NB4 (cell line): ENCODE measurements around the gene DENND4A.
"Not testable (repeated sequence)": the region's sequence is repeated elsewhere in the genome, so short reads cannot be mapped to it uniquely, and the experiment has no call there.

Experiments used
- DNase-seq: peaks from one replicate; pipeline ENCODE4 v3.0.0; 2010; ENCODE audit warnings: low read depth
- H3K4me3 ChIP-seq: one replicate; pipeline ENCODE4 v1.5.1; 2011; ENCODE audit warnings: mild to moderate bottlenecking, low read depth, low read length, moderate library complexity
- MYC ChIP-seq: IDR thresholded peaks from 2 replicates; pipeline ENCODE4 v1.6.1; 2011; ENCODE audit warnings: low read depth, low read length
- POLR2A ChIP-seq: IDR thresholded peaks from 2 replicates; pipeline ENCODE4 v1.6.1; 2011; ENCODE audit warnings: mild to moderate bottlenecking; ENCODE audit not compliant: insufficient read length; ENCODE audit errors: extremely low read depth
- TF ChIP-seq, protein P1 (sequence below): IDR thresholded peaks from 2 replicates; pipeline ENCODE4 v1.6.1; 2011; ENCODE audit warnings: low read depth, low read length
- TF ChIP-seq, protein P2 (sequence below): IDR thresholded peaks from one replicate; pipeline ENCODE4 v1.5.1; 2012; ENCODE audit warnings: low read depth, low read length

Gene DENND4A

DNA sequence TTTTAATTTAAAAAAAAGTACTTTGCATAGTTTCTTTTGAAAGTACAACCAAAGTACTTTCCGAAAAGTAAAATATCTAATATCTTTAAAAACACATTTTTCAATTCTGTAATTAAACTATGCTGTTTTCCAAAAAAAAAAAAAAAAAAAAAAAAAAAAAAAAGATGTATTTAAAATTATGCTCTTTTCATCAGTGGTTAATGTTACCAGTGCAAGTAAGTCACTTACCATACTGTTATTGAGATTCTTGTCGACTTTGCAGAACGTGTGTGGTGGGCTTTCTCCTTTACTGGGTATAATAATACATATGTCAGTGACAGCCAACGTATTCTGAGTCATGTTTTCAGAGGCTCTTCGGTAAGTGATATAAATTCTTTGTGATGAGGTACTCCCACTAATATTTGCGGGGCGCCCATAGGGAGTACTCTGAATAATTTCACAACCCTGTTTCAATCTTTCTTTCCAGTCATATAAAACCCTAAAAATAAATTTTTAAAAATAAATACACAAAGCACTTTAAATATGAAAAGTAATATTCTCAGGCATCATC lies 39.9 kb downstream of the DENND4A start:
- DNase-seq: no peak
- TF ChIP-seq, protein P1, sequence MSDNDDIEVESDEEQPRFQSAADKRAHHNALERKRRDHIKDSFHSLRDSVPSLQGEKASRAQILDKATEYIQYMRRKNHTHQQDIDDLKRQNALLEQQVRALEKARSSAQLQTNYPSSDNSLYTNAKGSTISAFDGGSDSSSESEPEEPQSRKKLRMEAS: no peak
- no peak for TF ChIP-seq POLR2A
- TF ChIP-seq, protein P2, sequence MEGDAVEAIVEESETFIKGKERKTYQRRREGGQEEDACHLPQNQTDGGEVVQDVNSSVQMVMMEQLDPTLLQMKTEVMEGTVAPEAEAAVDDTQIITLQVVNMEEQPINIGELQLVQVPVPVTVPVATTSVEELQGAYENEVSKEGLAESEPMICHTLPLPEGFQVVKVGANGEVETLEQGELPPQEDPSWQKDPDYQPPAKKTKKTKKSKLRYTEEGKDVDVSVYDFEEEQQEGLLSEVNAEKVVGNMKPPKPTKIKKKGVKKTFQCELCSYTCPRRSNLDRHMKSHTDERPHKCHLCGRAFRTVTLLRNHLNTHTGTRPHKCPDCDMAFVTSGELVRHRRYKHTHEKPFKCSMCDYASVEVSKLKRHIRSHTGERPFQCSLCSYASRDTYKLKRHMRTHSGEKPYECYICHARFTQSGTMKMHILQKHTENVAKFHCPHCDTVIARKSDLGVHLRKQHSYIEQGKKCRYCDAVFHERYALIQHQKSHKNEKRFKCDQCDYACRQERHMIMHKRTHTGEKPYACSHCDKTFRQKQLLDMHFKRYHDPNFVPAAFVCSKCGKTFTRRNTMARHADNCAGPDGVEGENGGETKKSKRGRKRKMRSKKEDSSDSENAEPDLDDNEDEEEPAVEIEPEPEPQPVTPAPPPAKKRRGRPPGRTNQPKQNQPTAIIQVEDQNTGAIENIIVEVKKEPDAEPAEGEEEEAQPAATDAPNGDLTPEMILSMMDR: no peak
- no peak for TF ChIP-seq MYC
- H3K4me3 ChIP-seq: no peak overlapping the region

DNA sequence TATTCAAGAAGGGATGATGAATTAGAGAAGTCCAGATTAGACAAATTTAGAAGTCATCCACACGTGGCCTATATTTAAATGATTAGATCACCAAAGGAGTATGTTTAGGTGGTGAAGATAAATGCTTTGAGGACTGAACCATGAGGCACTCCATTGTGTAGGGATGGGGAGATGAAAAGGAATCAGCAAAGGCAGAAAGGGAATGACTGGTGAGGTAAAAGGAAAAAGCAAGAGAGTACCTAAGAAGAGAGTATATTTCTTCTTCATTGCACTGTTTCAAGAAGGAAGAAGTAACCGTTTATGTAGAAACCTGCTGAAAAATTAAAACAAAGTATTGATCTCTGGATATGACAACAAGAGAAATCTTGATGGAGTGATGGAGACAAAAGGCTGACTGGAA lies 40.7 kb downstream of the DENND4A start:
- TF ChIP-seq, protein P1: no peak
- TF ChIP-seq MYC (no peak), POLR2A (no peak)
- TF ChIP-seq, protein P2: no peak
- H3K4me3 ChIP-seq: no peak overlapping the region
- DNase-seq: no peak

DNA sequence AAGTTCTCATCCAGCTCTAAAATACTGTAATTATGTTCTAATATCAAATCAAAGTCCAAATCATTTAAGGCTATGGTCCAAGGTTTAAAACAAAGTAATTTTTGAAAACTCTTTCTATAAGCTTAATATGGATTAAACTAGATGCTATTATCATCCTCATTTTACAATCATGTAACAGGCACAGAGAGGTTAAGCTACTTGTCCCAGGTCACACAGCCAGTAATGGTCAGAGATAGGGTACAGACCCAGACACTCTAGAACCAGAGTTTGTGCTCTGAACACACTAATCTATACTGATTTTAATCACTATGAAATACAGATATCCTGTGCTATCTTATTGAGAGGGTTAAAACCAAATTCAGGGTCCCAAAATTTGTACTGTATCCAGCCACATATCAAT lies 44.8 kb downstream of the DENND4A start:
- TF ChIP-seq, protein P2: no peak
- TF ChIP-seq POLR2A (no peak), MYC (no peak)
- TF ChIP-seq, protein P1: no peak
- no peak for DNase-seq
- H3K4me3 ChIP-seq: no peak overlapping the region

DNA sequence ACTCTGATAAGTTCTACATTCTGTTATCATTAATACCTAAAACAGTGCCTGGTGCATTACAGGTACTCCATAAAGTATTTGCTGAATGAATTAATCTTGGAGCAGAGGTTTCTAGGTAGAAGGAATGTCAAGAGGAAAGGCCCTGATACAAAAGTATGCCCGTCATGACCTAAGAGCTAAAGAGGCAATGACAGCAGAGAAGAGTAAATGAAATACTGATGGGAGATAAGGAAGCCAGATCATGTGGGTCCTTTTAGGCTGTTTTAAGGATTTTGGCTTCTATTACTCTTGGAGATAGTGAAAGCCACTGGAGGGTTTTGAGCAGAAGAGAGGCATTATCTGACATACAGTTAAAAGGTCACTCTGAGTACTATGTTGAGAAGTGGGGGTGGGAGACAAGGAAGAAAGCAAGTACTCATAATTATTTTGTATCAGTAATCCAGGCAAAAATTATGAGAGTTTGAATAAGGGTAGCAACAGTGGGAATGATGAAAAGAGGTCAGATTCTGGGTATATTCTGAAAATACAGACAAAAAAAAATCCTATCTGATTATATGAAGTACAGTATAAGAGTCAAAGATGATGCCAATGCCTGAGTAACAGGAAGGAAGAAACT lies 48.3 kb downstream of the DENND4A start:
- no peak overlapping the region for H3K4me3 ChIP-seq
- no peak for TF ChIP-seq POLR2A
- TF ChIP-seq, protein P1: no peak
- TF ChIP-seq MYC: no peak
- TF ChIP-seq, protein P2: no peak
- no peak for DNase-seq

DNA sequence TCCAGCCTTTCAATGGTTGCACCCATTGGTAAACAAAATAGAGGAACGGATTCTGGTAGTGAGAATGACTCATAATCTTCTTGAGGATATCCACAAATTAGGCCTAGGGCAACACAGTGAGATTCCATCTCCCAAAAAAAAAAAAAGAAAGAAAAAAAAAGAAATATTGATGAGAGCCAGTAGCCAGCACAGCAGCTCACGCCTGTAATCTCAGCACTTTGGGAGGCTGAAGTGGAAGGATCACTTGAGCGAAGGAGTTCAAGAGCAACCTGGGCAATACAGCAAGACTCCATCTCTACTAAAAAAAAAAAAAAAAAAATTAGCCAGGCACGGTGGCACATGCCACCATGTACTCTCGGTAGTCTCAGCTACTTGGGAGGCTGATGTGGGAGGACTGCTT lies 51.9 kb downstream of the DENND4A start:
- TF ChIP-seq, protein P2: no peak
- TF ChIP-seq MYC (no peak), POLR2A (no peak)
- TF ChIP-seq, protein P1: no peak
- DNase-seq: no peak
- H3K4me3 ChIP-seq: no peak overlapping the region

DNA sequence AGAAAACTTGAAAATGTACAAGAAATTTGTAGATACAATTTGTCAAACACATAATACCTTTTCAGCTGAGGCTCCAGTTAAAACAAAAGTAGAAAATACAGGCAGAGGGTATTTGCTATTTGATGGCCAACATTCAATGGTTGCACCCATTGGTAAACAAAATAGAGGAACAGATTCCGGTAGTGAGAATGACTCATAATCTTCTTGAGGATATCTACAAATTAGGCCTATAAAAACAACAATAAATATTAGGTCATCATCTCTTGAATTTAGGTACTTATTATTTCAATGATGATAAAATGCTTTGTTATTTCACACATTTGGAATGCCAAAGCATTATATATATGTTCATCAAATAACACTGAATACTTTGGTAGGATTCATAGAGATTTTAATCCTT lies 53.4 kb downstream of the DENND4A start:
- no peak overlapping the region for H3K4me3 ChIP-seq
- no peak for TF ChIP-seq MYC
- TF ChIP-seq, protein P2: no peak
- TF ChIP-seq POLR2A: no peak
- TF ChIP-seq, protein P1: no peak
- DNase-seq: no peak

DNA sequence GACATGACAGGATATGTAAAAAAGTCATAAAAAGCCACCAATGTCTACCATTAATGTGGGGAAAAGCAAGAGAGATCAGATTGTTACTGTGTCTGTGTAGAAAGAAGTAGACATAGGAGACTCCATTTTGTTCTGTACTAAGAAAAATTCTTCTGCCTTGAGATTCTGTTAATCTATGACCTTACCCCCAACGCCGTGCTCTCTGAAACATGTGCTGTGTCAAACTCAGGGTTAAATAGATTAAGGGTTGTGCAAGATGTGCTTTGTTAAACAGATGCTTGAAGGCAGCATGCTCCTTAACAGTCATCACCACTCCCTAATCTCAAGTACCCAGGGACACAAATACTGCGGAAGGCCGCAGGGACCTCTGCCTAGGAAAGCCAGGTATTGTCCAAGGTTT lies 58.5 kb downstream of the DENND4A start:
- DNase-seq, H3K4me3 ChIP-seq: not testable (repeated sequence)
